Right hindlimb (tissue), 1 donor: ENCODE measurements around the gene CES1.
"Not testable (repeated sequence)": the region's sequence is repeated elsewhere in the genome, so short reads cannot be mapped to it uniquely, and the experiment has no call there.

Experiments
- DNase-seq: peaks from one replicate; pipeline ENCODE4 v3.0.0-alpha.2; 2018

CES1 gene

GRCh38 chr16:55830658-55831294 lies 2.1 kb downstream of the CES1 start:
- DNase-seq, result no peak

DNA sequence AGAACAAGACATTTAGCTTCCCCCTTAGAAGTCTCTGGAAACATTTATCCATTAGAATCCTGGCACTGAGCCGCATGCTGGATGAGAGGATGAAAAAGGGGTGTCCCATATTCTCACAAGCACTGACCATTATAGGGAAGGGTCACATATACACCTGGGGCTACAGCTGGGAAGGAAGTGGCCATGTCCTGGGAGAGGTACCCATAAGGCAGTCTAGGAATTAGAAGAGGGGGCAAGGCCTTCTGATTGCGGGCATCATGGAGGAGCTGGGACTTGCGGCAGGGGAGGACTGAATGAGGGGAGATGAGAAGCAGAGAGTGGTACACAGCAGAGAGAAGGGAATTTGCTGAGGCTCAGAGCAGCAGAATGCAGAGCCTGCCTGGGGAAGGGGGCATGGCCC lies 3.7 kb downstream of the CES1 start:
- not testable (repeated sequence) for DNase-seq

DNA sequence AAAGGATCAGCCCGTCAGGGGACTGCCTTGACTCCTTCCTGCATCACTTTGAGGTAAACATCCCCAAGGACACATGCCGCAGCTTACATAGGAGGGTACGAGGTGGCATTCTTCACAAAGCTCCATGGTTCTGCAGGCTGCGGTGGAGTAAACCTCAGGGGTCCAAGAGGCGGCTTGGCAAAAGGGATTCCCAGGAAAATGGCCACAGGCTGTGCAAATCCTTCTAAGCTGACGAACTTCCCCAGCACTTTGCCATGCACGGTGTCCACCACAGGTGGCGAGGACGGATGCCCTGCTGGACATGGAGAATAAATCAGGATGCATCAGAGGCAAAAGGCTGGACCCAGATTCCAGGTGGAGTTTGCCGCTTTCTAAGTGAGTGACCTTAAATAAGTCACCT lies 4.2 kb downstream of the CES1 start:
- DNase-seq, result no peak

DNA sequence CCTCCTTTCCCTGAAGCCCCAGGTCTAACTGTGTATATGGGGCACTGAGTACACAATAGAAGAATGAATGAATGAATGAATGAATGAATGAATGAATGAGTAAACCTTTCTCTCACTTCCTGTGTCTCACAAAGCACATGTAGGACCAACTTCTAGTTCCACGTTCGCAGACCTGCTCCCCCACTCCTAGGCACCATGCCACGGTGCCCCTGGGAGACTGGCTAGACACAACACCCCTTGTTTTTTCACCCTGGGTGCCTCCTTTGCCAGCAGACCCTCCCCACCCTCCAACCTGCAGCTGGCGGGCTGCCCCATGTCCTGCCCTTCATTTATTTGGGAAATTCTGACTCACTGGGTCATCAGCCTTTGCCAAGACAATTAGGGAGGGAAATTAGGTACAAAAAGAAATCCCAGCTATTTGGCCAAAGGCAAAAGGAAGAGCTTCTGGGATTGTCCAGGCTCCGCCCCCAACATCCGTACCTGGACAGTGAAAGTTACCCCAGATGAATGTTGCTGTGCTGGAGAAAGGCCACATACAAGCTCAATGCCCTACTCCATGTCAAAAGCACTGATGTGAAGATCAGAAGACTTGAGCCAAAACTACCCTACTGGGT lies 7.7 kb downstream of the CES1 start:
- no peak for DNase-seq

- DNase-seq, result no peak
Observed at GRCh38 chr16:55824473-55825000, 8.4 kb downstream of the CES1 start.

DNA sequence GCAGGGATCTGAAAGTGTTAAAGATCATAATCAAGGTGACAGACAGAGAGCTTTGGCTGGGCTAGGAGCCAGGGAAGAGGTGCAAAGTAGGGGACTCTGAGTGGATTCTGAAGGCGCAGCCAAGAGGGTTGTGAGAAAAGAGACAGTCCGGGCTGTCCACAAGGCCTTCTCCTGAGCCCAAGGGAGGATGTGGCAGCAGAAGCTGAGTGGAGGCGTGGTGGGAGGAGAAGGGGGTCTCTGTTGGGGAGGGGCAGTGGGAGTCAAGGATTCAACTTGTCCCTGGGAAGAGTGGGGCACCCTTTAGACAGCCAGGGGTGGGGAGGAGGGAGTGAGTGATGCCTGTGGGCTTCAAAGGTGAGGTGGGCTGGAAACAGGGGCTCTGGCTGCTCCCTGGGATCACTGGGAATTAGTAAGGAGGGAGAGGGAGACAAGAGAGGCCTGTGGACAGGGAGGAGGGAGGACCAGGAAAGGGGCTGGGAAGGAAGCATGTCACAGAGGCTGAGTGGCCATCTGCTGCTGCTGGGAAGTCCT lies 10.6 kb downstream of the CES1 start:
- DNase-seq, result no peak

DNA sequence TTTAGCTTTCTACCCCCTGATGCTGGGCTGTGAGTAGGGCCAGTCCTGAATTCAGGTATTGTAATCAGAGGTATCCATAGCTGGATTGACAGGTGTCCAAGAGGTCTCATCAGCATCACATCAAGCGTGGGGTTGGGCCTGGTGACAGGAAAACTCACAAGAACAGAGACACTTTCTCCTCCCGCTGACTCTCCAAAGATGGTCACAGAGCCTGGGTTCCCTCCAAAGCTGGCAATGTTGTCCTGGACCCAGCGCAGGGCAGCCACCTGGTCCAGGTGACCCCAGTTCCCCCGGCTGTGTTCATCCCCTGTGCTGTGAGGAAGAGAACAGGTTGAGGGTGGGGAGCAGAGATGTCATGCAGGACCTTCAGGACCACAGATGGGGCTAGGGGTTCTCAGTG lies 11.7 kb downstream of the CES1 start:
- no peak for DNase-seq

GRCh38 chr16:55820615-55821014 lies 12.3 kb downstream of the CES1 start:
- no peak for DNase-seq

GRCh38 chr16:55817236-55817912 lies 15.5 kb downstream of the CES1 start:
- no peak for DNase-seq

GRCh38 chr16:55816222-55816621 lies 16.7 kb downstream of the CES1 start:
- not testable (repeated sequence) for DNase-seq

GRCh38 chr16:55815320-55815719 lies 17.6 kb downstream of the CES1 start:
- DNase-seq, result no peak

DNA sequence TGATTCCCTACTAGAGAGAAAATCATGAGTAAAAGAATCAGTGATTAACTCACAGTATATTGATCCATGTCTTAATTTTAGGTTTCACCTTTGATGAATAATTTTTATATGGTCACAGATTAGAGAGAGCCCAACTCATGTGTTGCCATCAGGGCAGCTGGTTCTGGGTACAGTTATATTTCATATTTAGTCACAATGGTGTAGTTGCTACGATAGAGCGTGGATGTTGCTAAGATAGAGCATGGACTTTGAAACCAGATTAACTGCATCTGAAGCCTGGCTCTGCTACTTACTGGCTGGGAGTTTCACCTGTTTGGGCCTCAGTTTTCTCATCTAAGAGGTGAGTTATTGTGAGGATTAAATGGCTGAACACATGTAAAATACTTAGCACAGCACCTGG lies 18.7 kb downstream of the CES1 start:
- DNase-seq, result not testable (repeated sequence)

GRCh38 chr16:55813730-55814129 lies 19.2 kb downstream of the CES1 start:
- DNase-seq, result not testable (repeated sequence)

DNA sequence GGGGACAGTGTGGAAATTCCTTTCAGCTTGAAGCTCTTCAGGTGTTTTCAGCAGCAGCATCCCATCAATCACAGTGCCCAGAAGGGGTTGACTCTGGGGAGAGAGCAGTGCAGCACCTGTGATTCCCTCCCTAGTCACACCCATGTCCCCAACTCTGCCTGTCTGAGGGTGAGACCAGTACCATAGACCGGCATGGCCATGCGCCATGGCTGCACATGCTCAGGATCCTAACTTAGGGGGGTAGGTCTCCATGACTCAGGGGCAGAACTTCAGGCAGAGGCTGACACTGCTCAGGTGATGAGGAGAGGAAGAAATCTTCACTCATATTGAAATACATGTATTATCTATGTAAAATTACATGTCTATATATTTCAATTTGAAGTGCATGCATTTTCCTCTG lies 19.9 kb downstream of the CES1 start:
- no peak for DNase-seq

DNA sequence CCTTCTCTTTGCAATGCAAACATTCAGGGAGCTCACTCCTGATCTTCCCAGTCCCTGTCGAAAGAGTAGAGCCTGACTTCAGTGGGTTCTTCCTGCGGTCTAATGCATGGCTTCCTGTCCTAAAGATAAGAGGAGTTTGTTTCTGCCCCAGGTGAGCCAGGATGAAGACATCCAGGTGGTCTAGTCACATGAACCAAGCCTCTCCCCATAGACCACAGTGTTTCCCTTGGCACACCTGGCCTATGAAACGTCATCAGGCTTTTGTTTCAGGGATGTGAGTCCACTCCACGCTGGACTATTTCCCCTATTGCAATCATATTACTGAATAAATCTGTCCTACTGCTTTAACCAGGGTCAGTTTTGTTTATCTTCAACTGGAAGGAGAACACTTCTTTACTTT lies 21.1 kb downstream of the CES1 start:
- DNase-seq, result no peak

DNA sequence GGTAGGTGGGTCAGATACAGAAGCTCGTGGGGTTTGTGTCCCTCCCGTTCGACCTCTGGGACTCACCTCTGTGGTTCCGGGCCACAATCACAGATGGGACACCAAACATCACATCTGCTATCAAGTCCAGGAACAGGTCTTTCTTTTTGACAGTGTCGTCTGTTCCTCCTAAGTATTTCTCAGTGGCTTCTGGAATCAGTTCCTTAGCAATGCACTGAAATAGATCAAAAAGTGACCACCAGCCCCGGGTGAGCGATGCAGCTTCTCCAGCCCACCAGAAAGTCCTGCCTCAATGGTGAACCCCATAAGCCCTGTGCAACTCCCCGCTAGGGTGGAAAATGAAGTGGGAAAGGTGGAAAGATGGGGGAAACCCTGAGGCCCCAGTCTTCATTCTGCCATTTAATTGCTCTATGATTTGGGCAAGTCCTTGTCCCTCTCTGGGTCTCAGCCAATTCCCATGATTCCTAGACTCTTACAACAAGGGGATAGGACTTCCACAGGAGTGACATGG lies 22.4 kb downstream of the CES1 start:
- DNase-seq, result no peak

- DNase-seq, result no peak
Observed at GRCh38 chr16:55809851-55810250, 23.0 kb downstream of the CES1 start.

GRCh38 chr16:55809386-55809785 lies 23.5 kb downstream of the CES1 start:
- no peak for DNase-seq

GRCh38 chr16:55808286-55808685 lies 24.6 kb downstream of the CES1 start:
- not testable (repeated sequence) for DNase-seq

DNA sequence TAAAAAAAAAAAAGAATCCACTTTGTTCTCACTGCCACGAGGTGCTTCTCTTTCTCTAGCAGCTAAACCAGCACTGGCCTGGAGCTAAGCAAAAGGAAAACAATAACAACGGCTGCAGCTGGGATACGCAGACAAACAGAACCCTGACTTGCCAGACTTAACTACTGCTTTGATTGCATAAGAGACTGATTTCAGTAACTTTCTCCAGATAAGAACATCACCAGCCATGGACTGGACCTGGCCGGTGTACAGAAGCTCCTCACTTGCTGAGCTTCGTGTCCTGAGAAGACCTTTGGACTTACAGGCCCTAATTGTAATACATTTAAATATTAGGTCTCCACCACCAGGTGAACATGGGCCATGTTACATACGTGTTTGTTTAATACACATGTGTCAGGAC lies 27.8 kb downstream of the CES1 start:
- DNase-seq, result not testable (repeated sequence)

DNA sequence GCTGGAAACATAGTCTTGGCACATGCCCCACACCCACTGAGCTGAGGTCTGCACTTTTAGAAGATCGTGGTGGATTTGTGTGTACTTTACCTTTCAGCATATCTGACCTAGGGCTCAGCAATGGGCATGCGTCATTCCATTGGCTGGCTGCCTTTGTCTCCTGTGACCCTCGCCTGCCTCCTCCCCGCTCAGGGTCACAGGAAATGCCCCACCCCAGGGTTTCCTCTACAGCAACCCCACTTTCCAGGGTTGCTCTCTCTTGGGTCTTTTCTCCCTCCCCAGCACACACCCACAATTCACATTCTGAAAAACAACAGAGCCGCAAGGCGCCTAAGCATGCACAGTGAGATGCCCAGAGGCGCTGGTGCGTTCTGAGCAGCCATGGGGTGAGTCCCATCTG lies 29.2 kb downstream of the CES1 start:
- not testable (repeated sequence) for DNase-seq

DNA sequence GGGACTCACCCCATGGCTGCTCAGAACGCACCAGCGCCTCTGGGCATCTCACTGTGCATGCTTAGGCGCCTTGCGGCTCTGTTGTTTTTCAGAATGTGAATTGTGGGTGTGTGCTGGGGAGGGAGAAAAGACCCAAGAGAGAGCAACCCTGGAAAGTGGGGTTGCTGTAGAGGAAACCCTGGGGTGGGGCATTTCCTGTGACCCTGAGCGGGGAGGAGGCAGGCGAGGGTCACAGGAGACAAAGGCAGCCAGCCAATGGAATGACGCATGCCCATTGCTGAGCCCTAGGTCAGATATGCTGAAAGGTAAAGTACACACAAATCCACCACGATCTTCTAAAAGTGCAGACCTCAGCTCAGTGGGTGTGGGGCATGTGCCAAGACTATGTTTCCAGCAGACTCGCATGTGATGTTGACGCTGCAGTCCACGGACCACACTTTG lies 39.9 kb downstream of the CES1 start:
- DNase-seq, result not testable (repeated sequence)

DNA sequence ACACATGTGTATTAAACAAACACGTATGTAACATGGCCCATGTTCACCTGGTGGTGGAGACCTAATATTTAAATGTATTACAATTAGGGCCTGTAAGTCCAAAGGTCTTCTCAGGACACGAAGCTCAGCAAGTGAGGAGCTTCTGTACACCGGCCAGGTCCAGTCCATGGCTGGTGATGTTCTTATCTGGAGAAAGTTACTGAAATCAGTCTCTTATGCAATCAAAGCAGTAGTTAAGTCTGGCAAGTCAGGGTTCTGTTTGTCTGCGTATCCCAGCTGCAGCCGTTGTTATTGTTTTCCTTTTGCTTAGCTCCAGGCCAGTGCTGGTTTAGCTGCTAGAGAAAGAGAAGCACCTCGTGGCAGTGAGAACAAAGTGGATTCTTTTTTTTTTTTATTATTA lies 41.4 kb downstream of the CES1 start:
- DNase-seq, result not testable (repeated sequence)

DNA sequence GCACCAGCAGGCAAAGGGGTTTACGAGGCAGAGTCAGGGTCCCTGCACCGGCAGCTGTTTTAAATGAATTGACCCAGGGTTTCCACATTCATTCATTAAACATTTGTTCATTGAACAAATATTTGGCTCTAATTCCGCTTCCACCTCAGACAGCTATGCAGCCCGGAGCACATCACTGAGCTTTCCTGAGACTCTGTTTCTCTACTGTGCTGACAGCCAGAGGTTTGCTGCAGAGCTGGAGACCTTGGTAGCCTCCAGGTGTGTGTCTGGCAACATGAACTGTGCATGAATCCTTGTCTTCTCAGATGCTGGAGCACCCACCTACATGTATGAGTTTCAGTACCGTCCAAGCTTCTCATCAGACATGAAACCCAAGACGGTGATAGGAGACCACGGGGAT lies 42.7 kb downstream of the CES1 start:
- not testable (repeated sequence) for DNase-seq
